Caco-2 (cell line): Measurements from ENCODE around the gene GPANK1. TPM values are rescaled to one million over a fixed set of nuclear protein-coding genes. Genes with fewer than 3 reads are reported as not detected.
"Not testable (repeated sequence)": the region's sequence is repeated elsewhere in the genome, so short reads cannot be mapped to it uniquely, and the experiment has no call there.

Source experiments
- BruUV-seq: library from RNA; stranded (reverse); fragments of 400-500 nt; replicated peaks from 2 replicates; lab custom pipeline; 2021; lab: Mats Ljungman, UMichigan
- CTCF ChIA-PET: fragments of 300-600 bp; sonication (Branson Sonifier 250); formaldehyde crosslinking; loops from one replicate; lab custom pipeline; 2022; ENCODE audit warnings: antibody characterized with exemption; lab: Charles Lee
- POLR2A ChIA-PET: fragments of 300-600 bp; sonication (Branson Sonifier 250); formaldehyde crosslinking; loops from one replicate; lab custom pipeline; 2022; ENCODE audit warnings: antibody characterized with exemption; lab: Charles Lee
- DNase-seq, 2 experiments: peaks; one replicate each; pipeline versions ENCODE4 v3.0.0 to v3.0.0-alpha.2; 2020 to 2022
- H3K27me3 ChIP-seq: replicated peaks from 2 replicates; pipeline ENCODE4 v1.6.0; 2011; ENCODE audit warnings: low read length; ENCODE audit not compliant: control insufficient read depth, insufficient read depth
- H3K36me3 ChIP-seq: 2 replicates; pipeline ENCODE4 v1.5.1; 2011; ENCODE audit warnings: low read length; ENCODE audit not compliant: control insufficient read depth, insufficient read depth
- H3K4me1 ChIP-seq: fragments of 250-450 bp; sonication (Bioruptor Pico); 2 replicates; pipeline ENCODE4 v1.5.1; 2020; ENCODE audit warnings: mild to moderate bottlenecking
- H3K4me3 ChIP-seq: 2 replicates; pipeline ENCODE4 v1.5.1; 2011; ENCODE audit warnings: low read depth, mild to moderate bottlenecking, control low read depth, low read length
- H3K9me3 ChIP-seq: fragments of 250-450 bp; sonication (Bioruptor Pico); 2 replicates; pipeline ENCODE4 v1.5.1; 2020; ENCODE audit warnings: mild to moderate bottlenecking, moderate library complexity
- H3K27ac Mint-ChIP-seq: one replicate; pipeline ENCODE4 v1.8.0; 2022; ENCODE audit warnings: mixed read lengths; ENCODE audit not compliant: unreplicated experiment
- H3K27me3 Mint-ChIP-seq: one replicate; pipeline ENCODE4 v1.8.0; 2022; ENCODE audit warnings: mixed read lengths; ENCODE audit not compliant: insufficient read depth, unreplicated experiment
- H3K36me3 Mint-ChIP-seq: one replicate; pipeline ENCODE4 v1.8.0; 2022; ENCODE audit warnings: mild to moderate bottlenecking, mixed read lengths; ENCODE audit not compliant: insufficient read depth, unreplicated experiment
- H3K4me1 Mint-ChIP-seq: one replicate; pipeline ENCODE4 v1.8.0; 2022; ENCODE audit warnings: low read depth, mixed read lengths; ENCODE audit not compliant: unreplicated experiment
- H3K4me3 Mint-ChIP-seq: one replicate; pipeline ENCODE4 v1.8.0; 2022; ENCODE audit warnings: mild to moderate bottlenecking, moderate library complexity, mixed read lengths; ENCODE audit not compliant: unreplicated experiment
- H3K9me3 Mint-ChIP-seq: one replicate; pipeline ENCODE4 v1.8.0; 2022; ENCODE audit warnings: mixed read lengths; ENCODE audit not compliant: unreplicated experiment
- CTCF ChIP-seq, 2 experiments: fragments of 200-600 bp in 1 of 2; IDR thresholded peaks; 1 replicate in 1 of 2; 2 replicates in 1 of 2; pipeline versions ENCODE4 v1.5.1 to v1.8.0; 2011 to 2022; ENCODE audit warnings: antibody characterized with exemption in 1 of 2, control low read depth in 1 of 2, inconsistent platforms in 1 of 2, low read depth in 1 of 2, low read length in 1 of 2, mild to moderate bottlenecking in 1 of 2, moderate library complexity in 1 of 2; ENCODE audit not compliant: insufficient read depth in 1 of 2, severe bottlenecking in 1 of 2, unreplicated experiment in 1 of 2
- intact Hi-C: fragments of 100-400 bp; cut with micrococcal nuclease; formaldehyde crosslinking; loops from one replicate; pipeline ENCODE4 v1.10.0; 2022; ENCODE audit not compliant: unreplicated experiment
- total RNA-seq: library from RNA; stranded (reverse); gene quantifications from 2 replicates; pipeline ENCODE4 v1.2.3, GENCODE V29; 2022

The GPANK1 gene
- total RNA-seq, 1 experiment from 2014 or later, result 20.3 TPM

- Mint-ChIP-seq H3K27ac (no peak overlapping the region), H3K4me3 (no peak overlapping the region), H3K9me3 (no peaks in the 10 kb centered on the region), H3K36me3 (peaks cover 5% of the 10 kb centered on the region), H3K27me3 (no peaks in the 10 kb centered on the region), H3K4me1 (peaks cover 31% of the 10 kb centered on the region)
- Histone ChIP-seq H3K4me3 (no peak overlapping the region), H3K27me3 (no peaks in the 10 kb centered on the region), H3K4me1 (peaks cover 26% of the 10 kb centered on the region), H3K36me3 (no peaks in the 10 kb centered on the region), H3K9me3 (no peaks in the 10 kb centered on the region)
- BruUV-seq, result no TSS peak
- intact Hi-C loops, result no loop called here
- no peak for TF ChIP-seq CTCF (IDR thresholded peaks at IDR 0.05; ENCODE audit: insufficient read depth in 1 of 2, low read depth in 1 of 2, low read length in 1 of 2, severe bottlenecking in 1 of 2, unreplicated experiment in 1 of 2)
- POLR2A ChIA-PET, result interaction anchor here (0.9 to 1.0 kb wide), 2 partner anchors 28 to 117 kb away, joined by 3 to 4 read pairs; partner anchors contain the start of gene HSPA1B
- DNase-seq, result no peak
- CTCF ChIA-PET, result interaction anchor here (1.0 kb wide), 1 partner anchor 30 kb away, joined by 4 read pairs; the partner anchor contains the start of gene LY6G5C
Measured at GRCh38 chr6:31710523-31711219, 45.9 kb upstream of the GPANK1 start.

GRCh38 chr6:31709157-31709556 is 44.4 kb upstream of the GPANK1 start:
- H3K4me3 ChIP-seq, H3K9me3 Mint-ChIP-seq, H3K4me3 Mint-ChIP-seq, H3K36me3 ChIP-seq, DNase-seq, POLR2A ChIA-PET, BruUV-seq, H3K9me3 ChIP-seq, intact Hi-C loops, H3K27ac Mint-ChIP-seq, H3K27me3 Mint-ChIP-seq, H3K27me3 ChIP-seq, H3K36me3 Mint-ChIP-seq, CTCF ChIA-PET: not testable (repeated sequence)
- H3K4me1 Mint-ChIP-seq, result peaks cover 26% of the 10 kb centered on the region
- H3K4me1 ChIP-seq, result peaks cover 13% of the 10 kb centered on the region

- ChIA-PET POLR2A (no interaction called here), CTCF (no interaction called here)
- no peak for DNase-seq
- H3K4me1 Mint-ChIP-seq, result peaks cover 17% of the 10 kb centered on the region
- Histone ChIP-seq H3K4me3 (no peak overlapping the region), H3K27me3 (no peaks in the 10 kb centered on the region), H3K9me3 (no peaks in the 10 kb centered on the region), H3K36me3 (no peaks in the 10 kb centered on the region), H3K4me1 (peaks cover 7% of the 10 kb centered on the region)
- H3K9me3 Mint-ChIP-seq, result no peaks in the 10 kb centered on the region
- no peak overlapping the region for H3K4me3 Mint-ChIP-seq
- TF ChIP-seq CTCF (IDR thresholded peaks at IDR 0.05; ENCODE audit: insufficient read depth in 1 of 2, low read depth in 1 of 2, low read length in 1 of 2, severe bottlenecking in 1 of 2, unreplicated experiment in 1 of 2), result no peak
- no peak overlapping the region for H3K27ac Mint-ChIP-seq
- intact Hi-C loops, result no loop called here
- BruUV-seq, result no TSS peak
- H3K27me3 Mint-ChIP-seq, result no peaks in the 10 kb centered on the region
- H3K36me3 Mint-ChIP-seq, result peaks cover 3% of the 10 kb centered on the region
Measured at GRCh38 chr6:31708224-31708623, 43.4 kb upstream of the GPANK1 start.
